GM12878 (cell line): ENCODE data around the gene PXMP2. TPM values are rescaled to one million over a fixed set of nuclear protein-coding genes. Genes with fewer than 3 reads are reported as not detected.

Experiments used
- JUND ChIP-seq: IDR thresholded peaks from 2 replicates; pipeline ENCODE4 v1.6.1; 2012; ENCODE audit warnings: low read depth, mild to moderate bottlenecking, low read length, improper control_type of control experiment, moderate library complexity
- POLR2AphosphoS2 ChIP-seq: IDR thresholded peaks from 2 replicates; pipeline ENCODE4 v1.6.1; 2011; ENCODE audit warnings: low read depth, mild to moderate bottlenecking, low read length, improper control_type of control experiment, moderate library complexity
- polyA plus RNA-seq, 11 experiments: library from polyadenylated mRNA; depleted of rRNA in 4 of 11; unstranded in 6 of 11; stranded (reverse) in 5 of 11; fragments of >200 nt; fragmentation: Nextera tagmentation in 4 of 11; fragmentation: Illumina TruSeq in 1 of 11; extraction: Ambion mirVana in 4 of 11; extraction: Trizol in 1 of 11; gene quantifications; 1 replicate in 1 of 11; 2 replicates in 10 of 11; pipeline versions ENCODE4 v1.2.1 to v1.2.3, GENCODE V29; 2011 to 2016; ENCODE audit warnings: inconsistent platforms in 2 of 11, missing spikeins in 2 of 11, low read depth in 1 of 11
- total RNA-seq, 4 experiments: library from RNA; depleted of rRNA in 3 of 4; stranded (reverse); fragments of >200 nt in 3 of 4; fragmentation: Illumina TruSeq in 1 of 4; extraction: Trizol in 1 of 4; gene quantifications; 2 replicates each; pipeline versions ENCODE4 v1.2.1 to v1.2.3, GENCODE V29; 2013 to 2021
- TF ChIP-seq, protein P1 (sequence below): IDR thresholded peaks from 2 replicates; pipeline ENCODE4 v1.6.1; 2011; ENCODE audit warnings: borderline replicate concordance, low read depth, mild to moderate bottlenecking, moderate library complexity, mixed read lengths, low read length; ENCODE audit not compliant: insufficient read depth; ENCODE audit errors: extremely low read length
- TF ChIP-seq, protein P2 (sequence below): IDR thresholded peaks from 2 replicates; pipeline ENCODE4 v1.6.1; 2012; ENCODE audit warnings: improper control_type of control experiment, low read depth, low read length; ENCODE audit not compliant: insufficient replicate concordance
- TF ChIP-seq, protein P3 (sequence below): fragments of 450-650 bp; IDR thresholded peaks from 2 replicates; pipeline ENCODE4 v1.6.1; 2017; ENCODE audit warnings: mild to moderate bottlenecking, moderate library complexity

PXMP2 gene
- total and polyA plus RNA-seq, 10 of the 15 experiments (the other 5 are each of a cell fraction or from before 2014, with no cell fraction given): 4.0 to 97.8 (median 42.0) TPM

DNA sequence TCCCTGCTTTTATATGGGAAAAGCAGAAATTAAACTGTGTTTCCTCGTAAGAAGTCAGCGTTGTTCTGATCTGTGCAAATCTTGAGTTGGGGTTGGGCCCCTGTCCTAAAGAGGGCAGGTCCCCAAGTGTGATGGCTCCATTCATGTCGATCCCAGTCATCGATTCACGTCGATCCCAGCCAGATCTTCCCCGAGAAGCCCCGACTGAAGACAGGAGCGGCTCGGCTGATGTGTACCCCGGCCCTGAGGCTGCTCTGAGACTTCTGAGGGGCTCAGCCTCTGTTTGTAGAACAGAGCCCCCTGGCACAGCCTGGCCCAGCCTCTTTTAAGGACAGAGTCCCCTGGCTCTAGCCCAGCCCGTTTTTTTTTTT, 32.6 kb downstream of the PXMP2 start (continued):
- no peak for TF ChIP-seq JUND
- TF ChIP-seq POLR2AphosphoS2: no peak
- TF ChIP-seq, protein P1, sequence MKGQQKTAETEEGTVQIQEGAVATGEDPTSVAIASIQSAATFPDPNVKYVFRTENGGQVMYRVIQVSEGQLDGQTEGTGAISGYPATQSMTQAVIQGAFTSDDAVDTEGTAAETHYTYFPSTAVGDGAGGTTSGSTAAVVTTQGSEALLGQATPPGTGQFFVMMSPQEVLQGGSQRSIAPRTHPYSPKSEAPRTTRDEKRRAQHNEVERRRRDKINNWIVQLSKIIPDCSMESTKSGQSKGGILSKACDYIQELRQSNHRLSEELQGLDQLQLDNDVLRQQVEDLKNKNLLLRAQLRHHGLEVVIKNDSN: no peak
- TF ChIP-seq, protein P2, sequence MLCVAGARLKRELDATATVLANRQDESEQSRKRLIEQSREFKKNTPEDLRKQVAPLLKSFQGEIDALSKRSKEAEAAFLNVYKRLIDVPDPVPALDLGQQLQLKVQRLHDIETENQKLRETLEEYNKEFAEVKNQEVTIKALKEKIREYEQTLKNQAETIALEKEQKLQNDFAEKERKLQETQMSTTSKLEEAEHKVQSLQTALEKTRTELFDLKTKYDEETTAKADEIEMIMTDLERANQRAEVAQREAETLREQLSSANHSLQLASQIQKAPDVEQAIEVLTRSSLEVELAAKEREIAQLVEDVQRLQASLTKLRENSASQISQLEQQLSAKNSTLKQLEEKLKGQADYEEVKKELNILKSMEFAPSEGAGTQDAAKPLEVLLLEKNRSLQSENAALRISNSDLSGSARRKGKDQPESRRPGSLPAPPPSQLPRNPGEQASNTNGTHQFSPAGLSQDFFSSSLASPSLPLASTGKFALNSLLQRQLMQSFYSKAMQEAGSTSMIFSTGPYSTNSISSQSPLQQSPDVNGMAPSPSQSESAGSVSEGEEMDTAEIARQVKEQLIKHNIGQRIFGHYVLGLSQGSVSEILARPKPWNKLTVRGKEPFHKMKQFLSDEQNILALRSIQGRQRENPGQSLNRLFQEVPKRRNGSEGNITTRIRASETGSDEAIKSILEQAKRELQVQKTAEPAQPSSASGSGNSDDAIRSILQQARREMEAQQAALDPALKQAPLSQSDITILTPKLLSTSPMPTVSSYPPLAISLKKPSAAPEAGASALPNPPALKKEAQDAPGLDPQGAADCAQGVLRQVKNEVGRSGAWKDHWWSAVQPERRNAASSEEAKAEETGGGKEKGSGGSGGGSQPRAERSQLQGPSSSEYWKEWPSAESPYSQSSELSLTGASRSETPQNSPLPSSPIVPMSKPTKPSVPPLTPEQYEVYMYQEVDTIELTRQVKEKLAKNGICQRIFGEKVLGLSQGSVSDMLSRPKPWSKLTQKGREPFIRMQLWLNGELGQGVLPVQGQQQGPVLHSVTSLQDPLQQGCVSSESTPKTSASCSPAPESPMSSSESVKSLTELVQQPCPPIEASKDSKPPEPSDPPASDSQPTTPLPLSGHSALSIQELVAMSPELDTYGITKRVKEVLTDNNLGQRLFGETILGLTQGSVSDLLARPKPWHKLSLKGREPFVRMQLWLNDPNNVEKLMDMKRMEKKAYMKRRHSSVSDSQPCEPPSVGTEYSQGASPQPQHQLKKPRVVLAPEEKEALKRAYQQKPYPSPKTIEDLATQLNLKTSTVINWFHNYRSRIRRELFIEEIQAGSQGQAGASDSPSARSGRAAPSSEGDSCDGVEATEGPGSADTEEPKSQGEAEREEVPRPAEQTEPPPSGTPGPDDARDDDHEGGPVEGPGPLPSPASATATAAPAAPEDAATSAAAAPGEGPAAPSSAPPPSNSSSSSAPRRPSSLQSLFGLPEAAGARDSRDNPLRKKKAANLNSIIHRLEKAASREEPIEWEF: no peak
- TF ChIP-seq, protein P3, sequence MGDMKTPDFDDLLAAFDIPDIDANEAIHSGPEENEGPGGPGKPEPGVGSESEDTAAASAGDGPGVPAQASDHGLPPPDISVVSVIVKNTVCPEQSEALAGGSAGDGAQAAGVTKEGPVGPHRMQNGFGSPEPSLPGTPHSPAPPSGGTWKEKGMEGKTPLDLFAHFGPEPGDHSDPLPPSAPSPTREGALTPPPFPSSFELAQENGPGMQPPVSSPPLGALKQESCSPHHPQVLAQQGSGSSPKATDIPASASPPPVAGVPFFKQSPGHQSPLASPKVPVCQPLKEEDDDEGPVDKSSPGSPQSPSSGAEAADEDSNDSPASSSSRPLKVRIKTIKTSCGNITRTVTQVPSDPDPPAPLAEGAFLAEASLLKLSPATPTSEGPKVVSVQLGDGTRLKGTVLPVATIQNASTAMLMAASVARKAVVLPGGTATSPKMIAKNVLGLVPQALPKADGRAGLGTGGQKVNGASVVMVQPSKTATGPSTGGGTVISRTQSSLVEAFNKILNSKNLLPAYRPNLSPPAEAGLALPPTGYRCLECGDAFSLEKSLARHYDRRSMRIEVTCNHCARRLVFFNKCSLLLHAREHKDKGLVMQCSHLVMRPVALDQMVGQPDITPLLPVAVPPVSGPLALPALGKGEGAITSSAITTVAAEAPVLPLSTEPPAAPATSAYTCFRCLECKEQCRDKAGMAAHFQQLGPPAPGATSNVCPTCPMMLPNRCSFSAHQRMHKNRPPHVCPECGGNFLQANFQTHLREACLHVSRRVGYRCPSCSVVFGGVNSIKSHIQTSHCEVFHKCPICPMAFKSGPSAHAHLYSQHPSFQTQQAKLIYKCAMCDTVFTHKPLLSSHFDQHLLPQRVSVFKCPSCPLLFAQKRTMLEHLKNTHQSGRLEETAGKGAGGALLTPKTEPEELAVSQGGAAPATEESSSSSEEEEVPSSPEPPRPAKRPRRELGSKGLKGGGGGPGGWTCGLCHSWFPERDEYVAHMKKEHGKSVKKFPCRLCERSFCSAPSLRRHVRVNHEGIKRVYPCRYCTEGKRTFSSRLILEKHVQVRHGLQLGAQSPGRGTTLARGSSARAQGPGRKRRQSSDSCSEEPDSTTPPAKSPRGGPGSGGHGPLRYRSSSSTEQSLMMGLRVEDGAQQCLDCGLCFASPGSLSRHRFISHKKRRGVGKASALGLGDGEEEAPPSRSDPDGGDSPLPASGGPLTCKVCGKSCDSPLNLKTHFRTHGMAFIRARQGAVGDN: no peak
